CD14-positive monocyte (primary cell): Measurements from ENCODE around the gene DNAI2. TPM values are rescaled to one million over a fixed set of nuclear protein-coding genes. Genes with fewer than 3 reads are reported as not detected.

Source experiments
- DNase-seq, 3 donors: peaks; one replicate each; pipeline ENCODE4 v3.0.0-alpha.2; 2011 to 2022
- H2AFZ ChIP-seq: 2 replicates; pipeline ENCODE4 v1.6.0; 2012; ENCODE audit warnings: mild to moderate bottlenecking, low read depth, low read length, inconsistent platforms; ENCODE audit not compliant: insufficient read depth, poor library complexity, severe bottlenecking
- H3K27ac ChIP-seq, 2 donors: 1 replicate in 1 of 2; 2 replicates in 1 of 2; pipeline ENCODE4 v1.5.1; 2012 to 2013; ENCODE audit warnings: low read length in 2 of 2, control low read depth in 1 of 2, inconsistent platforms in 1 of 2, low read depth in 1 of 2, mild to moderate bottlenecking in 1 of 2
- H3K27me3 ChIP-seq, 2 donors: one replicate each; pipeline versions ENCODE4 v1.6.0 to v1.6.1; 2011 to 2013; ENCODE audit warnings: low read length in 2 of 2; ENCODE audit not compliant: control insufficient read depth in 2 of 2, insufficient read depth in 2 of 2
- H3K36me3 ChIP-seq, 2 donors: replicated peaks in 1 of 2; 1 replicate in 1 of 2; 2 replicates in 1 of 2; pipeline versions ENCODE4 v1.5.1 to v1.6.1; 2012 to 2013; ENCODE audit warnings: low read length in 2 of 2, control low read depth in 1 of 2, inconsistent platforms in 1 of 2, mild to moderate bottlenecking in 1 of 2; ENCODE audit not compliant: insufficient read depth in 2 of 2, control insufficient read depth in 1 of 2
- H3K4me1 ChIP-seq, 2 donors: 1 replicate in 1 of 2; 2 replicates in 1 of 2; pipeline versions ENCODE4 v1.5.1 to v1.6.1; 2012 to 2013; ENCODE audit warnings: low read length in 2 of 2, control low read depth in 1 of 2, inconsistent platforms in 1 of 2, mild to moderate bottlenecking in 1 of 2, moderate library complexity in 1 of 2; ENCODE audit not compliant: insufficient read depth in 2 of 2, control insufficient read depth in 1 of 2
- H3K4me2 ChIP-seq: replicated peaks from 2 replicates; pipeline ENCODE3; 2012; ENCODE audit warnings: low read length, moderate library complexity, mild to moderate bottlenecking; ENCODE audit not compliant: poor library complexity, severe bottlenecking; ENCODE audit errors: extremely low read depth
- H3K4me3 ChIP-seq, 3 experiments: fragments of 200-600 bp in 1 of 3; sonication (generic) in 1 of 3; replicated peaks in 1 of 3; 1 replicate in 2 of 3; 2 replicates in 1 of 3; pipeline ENCODE4 v1.5.1; 2011 to 2013; ENCODE audit warnings: low read length in 3 of 3, mild to moderate bottlenecking in 3 of 3, control low read depth in 2 of 3, low read depth in 2 of 3, inconsistent platforms in 1 of 3, moderate library complexity in 1 of 3
- H3K79me2 ChIP-seq: 2 replicates; pipeline ENCODE4 v1.6.0; 2012; ENCODE audit warnings: mild to moderate bottlenecking, control low read depth, inconsistent platforms, low read length, moderate library complexity; ENCODE audit not compliant: insufficient read depth
- H3K9ac ChIP-seq: 2 replicates; pipeline ENCODE4 v1.6.0; 2017; ENCODE audit warnings: low read length, mild to moderate bottlenecking; ENCODE audit not compliant: insufficient read depth, poor library complexity, severe bottlenecking
- H3K9me3 ChIP-seq, 2 donors: replicated peaks in 1 of 2; 1 replicate in 1 of 2; 2 replicates in 1 of 2; pipeline versions ENCODE4 v1.5.1 to v1.6.1; 2012 to 2013; ENCODE audit warnings: low read length in 2 of 2, control low read depth in 1 of 2; ENCODE audit not compliant: control insufficient read depth in 1 of 2, insufficient read depth in 1 of 2
- H4K20me1 ChIP-seq: 2 replicates; pipeline ENCODE4 v1.6.0; 2012; ENCODE audit warnings: mild to moderate bottlenecking, low read length, control low read depth, moderate library complexity; ENCODE audit not compliant: insufficient read depth
- H3K27ac Mint-ChIP-seq, 7 donors: one replicate each; pipeline ENCODE4 v1.8.0; 2020; ENCODE audit warnings: mild to moderate bottlenecking in 7 of 7, mixed read lengths in 7 of 7, moderate library complexity in 6 of 7, inconsistent platforms in 2 of 7
- H3K27me3 Mint-ChIP-seq, 3 donors: one replicate each; pipeline ENCODE4 v1.8.0; 2021 to 2022; ENCODE audit warnings: low read depth in 3 of 3, mild to moderate bottlenecking in 3 of 3, mixed read lengths in 3 of 3, moderate library complexity in 3 of 3, inconsistent platforms in 1 of 3
- H3K36me3 Mint-ChIP-seq, 2 donors: one replicate each; pipeline ENCODE4 v1.8.0; 2020; ENCODE audit warnings: mixed read lengths in 2 of 2, inconsistent platforms in 1 of 2, mild to moderate bottlenecking in 1 of 2
- H3K4me1 Mint-ChIP-seq: one replicate; pipeline ENCODE4 v1.8.0; 2020; ENCODE audit warnings: mild to moderate bottlenecking, mixed read lengths
- H3K4me3 Mint-ChIP-seq, 2 donors: one replicate each; pipeline ENCODE4 v1.8.0; 2020; ENCODE audit warnings: mild to moderate bottlenecking in 2 of 2, mixed read lengths in 2 of 2, moderate library complexity in 1 of 2
- H3K9me3 Mint-ChIP-seq, 7 donors: one replicate each; pipeline ENCODE4 v1.8.0; 2020 to 2022; ENCODE audit warnings: mixed read lengths in 7 of 7, mild to moderate bottlenecking in 6 of 7, moderate library complexity in 6 of 7, inconsistent platforms in 2 of 7
- WGBS: methylation state at CpG from one replicate; pipeline ENCODE4 v1.1.5; 2013; ENCODE audit warnings: missing lambda C conversion rate; ENCODE audit not compliant: insufficient coverage; 5-methylcytosine and 5-hydroxymethylcytosine counted together
- intact Hi-C, 2 donors: fragments of 100-400 bp; cut with micrococcal nuclease; formaldehyde crosslinking; loops; one replicate each; pipeline versions ENCODE4 v1.15.0 to v1.15.1; 2023
- polyA plus RNA-seq, 3 donors: library from polyadenylated mRNA; depleted of rRNA in 1 of 3; unstranded in 2 of 3; stranded (reverse) in 1 of 3; fragments of 300-500 nt in 2 of 3; fragments of >200 nt in 1 of 3; fragmentation: Illumina TruSeq in 2 of 3; gene quantifications; 1 replicate in 2 of 3; 2 replicates in 1 of 3; pipeline ENCODE4 v1.2.3, GENCODE V29; 2012 to 2021
- TF ChIP-seq, protein P1 (sequence below): fragments of 200-600 bp; IDR thresholded peaks from one replicate; pipeline ENCODE4 v1.8.0; 2022; ENCODE audit warnings: antibody characterized with exemption, mild to moderate bottlenecking

DNAI2 gene
- polyA plus RNA-seq, 3 donors = 0.07 TPM; not detected in 2

- intact Hi-C loops = loop anchor here (5.0 to 10.0 kb wide), 2 partner anchors 49 to 142 kb away; partner anchors contain the start of gene TTYH2 (in 1 of the 2)
- peak; percentile 48 to 62 (median 49) for DNase-seq
- Histone ChIP-seq H3K27me3 (peaks cover 37 to 79% of the 10 kb centered on the region in 2 donors), H3K9ac (no peak overlapping the region), H3K27ac (no peak overlapping the region), H3K4me1 (peaks cover 0 to 18% of the 10 kb centered on the region in 2 donors), H3K4me3 (no peak overlapping the region), H3K9me3 (peaks cover 0 to 22% of the 10 kb centered on the region in 2 donors), H4K20me1 (no peaks in the 10 kb centered on the region), H3K79me2 (no peaks in the 10 kb centered on the region), H3K36me3 (no peaks in the 10 kb centered on the region), H2AFZ (no peak overlapping the region), H3K4me2 (no peak overlapping the region)
- H3K4me3 Mint-ChIP-seq = peak overlapping the region in 1 of 2 donors; percentile 69
- H3K36me3 Mint-ChIP-seq = peaks cover 0 to 4% of the 10 kb centered on the region in 2 donors
- TF ChIP-seq, protein P1, sequence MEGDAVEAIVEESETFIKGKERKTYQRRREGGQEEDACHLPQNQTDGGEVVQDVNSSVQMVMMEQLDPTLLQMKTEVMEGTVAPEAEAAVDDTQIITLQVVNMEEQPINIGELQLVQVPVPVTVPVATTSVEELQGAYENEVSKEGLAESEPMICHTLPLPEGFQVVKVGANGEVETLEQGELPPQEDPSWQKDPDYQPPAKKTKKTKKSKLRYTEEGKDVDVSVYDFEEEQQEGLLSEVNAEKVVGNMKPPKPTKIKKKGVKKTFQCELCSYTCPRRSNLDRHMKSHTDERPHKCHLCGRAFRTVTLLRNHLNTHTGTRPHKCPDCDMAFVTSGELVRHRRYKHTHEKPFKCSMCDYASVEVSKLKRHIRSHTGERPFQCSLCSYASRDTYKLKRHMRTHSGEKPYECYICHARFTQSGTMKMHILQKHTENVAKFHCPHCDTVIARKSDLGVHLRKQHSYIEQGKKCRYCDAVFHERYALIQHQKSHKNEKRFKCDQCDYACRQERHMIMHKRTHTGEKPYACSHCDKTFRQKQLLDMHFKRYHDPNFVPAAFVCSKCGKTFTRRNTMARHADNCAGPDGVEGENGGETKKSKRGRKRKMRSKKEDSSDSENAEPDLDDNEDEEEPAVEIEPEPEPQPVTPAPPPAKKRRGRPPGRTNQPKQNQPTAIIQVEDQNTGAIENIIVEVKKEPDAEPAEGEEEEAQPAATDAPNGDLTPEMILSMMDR = peak; percentile 82
- H3K27ac Mint-ChIP-seq = no peak overlapping the region
- peaks cover 11% of the 10 kb centered on the region for H3K4me1 Mint-ChIP-seq
- H3K27me3 Mint-ChIP-seq = peaks cover 74 to 92% (median 83%) of the 10 kb centered on the region in 3 donors
- WGBS = 11% methylated on average over 27 of the region's 29 CpGs
- H3K9me3 Mint-ChIP-seq = peaks cover 0 to 10% (median 3%) of the 10 kb centered on the region in 7 donors
These were observed 80.1 kb downstream of the DNAI2 start for GRCh38 chr17:74354123-74354522.

DNA sequence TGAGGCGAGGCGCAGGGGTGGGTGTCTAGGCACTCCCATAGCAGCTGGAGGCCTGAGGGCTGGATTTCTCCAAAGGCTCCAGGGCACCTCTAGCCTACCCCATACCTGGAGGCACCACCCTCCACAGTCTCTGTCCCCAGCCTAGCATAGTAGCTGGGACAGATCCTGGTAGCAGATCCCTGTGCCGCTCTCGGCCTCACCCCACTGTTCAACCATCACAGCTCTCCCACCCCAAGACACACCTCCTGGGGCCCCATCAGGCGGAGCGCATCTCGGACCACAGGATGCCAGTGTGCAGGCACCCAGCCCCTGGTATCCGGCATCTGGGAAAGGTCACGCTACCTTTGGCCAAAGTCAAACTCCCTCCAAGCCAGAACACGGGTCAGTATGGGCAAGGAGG is 80.5 kb downstream of the DNAI2 start:
- Mint-ChIP-seq H3K4me1 (peaks cover 11% of the 10 kb centered on the region), H3K27ac (no peak overlapping the region), H3K9me3 (peaks cover 0 to 10% (median 3%) of the 10 kb centered on the region in 7 donors), H3K4me3 (peak overlapping the region in 1 of 2 donors; percentile 69), H3K36me3 (peaks cover 0 to 4% of the 10 kb centered on the region in 2 donors), H3K27me3 (peaks cover 76 to 96% (median 86%) of the 10 kb centered on the region in 3 donors)
- Histone ChIP-seq H4K20me1 (no peaks in the 10 kb centered on the region), H3K4me2 (no peak overlapping the region), H3K4me3 (no peak overlapping the region), H3K9me3 (peaks cover 0 to 22% of the 10 kb centered on the region in 2 donors), H3K9ac (no peak overlapping the region), H2AFZ (no peak overlapping the region), H3K27me3 (peaks cover 37 to 80% of the 10 kb centered on the region in 2 donors), H3K27ac (no peak overlapping the region), H3K36me3 (no peaks in the 10 kb centered on the region), H3K79me2 (no peaks in the 10 kb centered on the region), H3K4me1 (peaks cover 0 to 18% of the 10 kb centered on the region in 2 donors)
- WGBS = 82% methylated on average over 7 of the region's 10 CpGs
- DNase-seq = no peak
- intact Hi-C loops = loop anchor here (5.0 to 10.0 kb wide), 2 partner anchors 50 to 142 kb away; partner anchors contain the start of gene TTYH2 (in 1 of the 2)
- TF ChIP-seq, protein P1 = no peak
